H1 (cell line): ENCODE measurements around the gene PDYN. TPM values are rescaled to one million over a fixed set of nuclear protein-coding genes. Genes with fewer than 3 reads are reported as not detected.

Source experiments
- CTCF ChIA-PET: fragments of 300-600 bp; sonication (Branson Sonifier 250); formaldehyde crosslinking; loops from one replicate; lab custom pipeline; 2021; ENCODE audit not compliant: partially characterized antibody; lab: Charles Lee
- POLR2A ChIA-PET: fragments of 300-600 bp; sonication (Branson Sonifier 250); formaldehyde crosslinking; loops from one replicate; lab custom pipeline; 2021; ENCODE audit warnings: inconsistent platforms; ENCODE audit not compliant: partially characterized antibody; lab: Charles Lee
- DNase-seq, 2 experiments: peaks; one replicate each; pipeline versions ENCODE4 v3.0.0 to v3.0.0-alpha.2; 2010 to 2022; ENCODE audit warnings: low spot score in 2 of 2, low read depth in 1 of 2, mixed read lengths in 1 of 2
- FAIRE-seq: peaks from 2 replicates; lab custom pipeline; 2011; peaks lifted over from hg19 to GRCh38; lab: Jason Lieb, UNC
- H2AFZ ChIP-seq: 2 replicates; pipeline ENCODE4 v1.8.1; 2012; ENCODE audit warnings: low read length, inconsistent platforms
- H2AK5ac ChIP-seq: 2 replicates; pipeline ENCODE4 v1.6.1; 2013; ENCODE audit warnings: low read depth, low read length
- H2BK120ac ChIP-seq: replicated peaks from 2 replicates; pipeline ENCODE3; 2013; ENCODE audit warnings: low read depth, low read length, inconsistent platforms
- H2BK12ac ChIP-seq: 2 replicates; pipeline ENCODE4 v1.6.1; 2013; ENCODE audit warnings: low read depth, low read length
- H2BK15ac ChIP-seq: 2 replicates; pipeline ENCODE4 v1.6.1; 2013; ENCODE audit warnings: low read length
- H2BK20ac ChIP-seq: 2 replicates; pipeline ENCODE4 v1.6.1; 2013; ENCODE audit warnings: low read length
- H2BK5ac ChIP-seq: 2 replicates; pipeline ENCODE4 v1.6.1; 2013; ENCODE audit warnings: low read depth, low read length
- H3K14ac ChIP-seq: 2 replicates; pipeline ENCODE4 v1.6.1; 2013; ENCODE audit warnings: inconsistent platforms; ENCODE audit not compliant: insufficient read length
- H3K18ac ChIP-seq: 2 replicates; pipeline ENCODE4 v1.6.1; 2013; ENCODE audit warnings: low read length; ENCODE audit errors: extremely low read depth
- H3K23ac ChIP-seq: 2 replicates; pipeline ENCODE4 v1.6.1; 2013; ENCODE audit warnings: inconsistent platforms; ENCODE audit not compliant: insufficient read length
- H3K23me2 ChIP-seq: 2 replicates; pipeline ENCODE4 v1.6.1; 2013; ENCODE audit warnings: low read depth, low read length
- H3K27ac ChIP-seq: 2 replicates; pipeline ENCODE4 v1.6.1; 2011; ENCODE audit warnings: low read depth, low read length, inconsistent platforms
- H3K27me3 ChIP-seq, 4 experiments: replicated peaks in 1 of 4; 1 replicate in 1 of 4; 2 replicates in 3 of 4; pipeline versions ENCODE4 v1.6.1 to v1.8.1; 2011 to 2013; ENCODE audit warnings: low read length in 3 of 4, mild to moderate bottlenecking in 3 of 4, inconsistent platforms in 2 of 4, mixed read lengths in 2 of 4, moderate library complexity in 1 of 4; ENCODE audit not compliant: control insufficient read depth in 3 of 4, insufficient read depth in 3 of 4; ENCODE audit errors: extremely low read depth in 1 of 4
- H3K36me3 ChIP-seq, 4 experiments: 2 replicates each; pipeline versions ENCODE4 v1.6.1 to v1.8.1; 2011 to 2013; ENCODE audit warnings: mild to moderate bottlenecking in 4 of 4, low read length in 3 of 4, moderate library complexity in 2 of 4, control low read depth in 1 of 4, inconsistent platforms in 1 of 4; ENCODE audit not compliant: insufficient read depth in 4 of 4, control insufficient read depth in 2 of 4
- H3K4ac ChIP-seq: replicated peaks from 2 replicates; pipeline ENCODE3; 2013; ENCODE audit warnings: low read length, low read depth, mixed read lengths, inconsistent platforms; ENCODE audit not compliant: insufficient read length
- H3K4me1 ChIP-seq, 4 experiments: replicated peaks in 1 of 4; 1 replicate in 1 of 4; 2 replicates in 3 of 4; pipeline versions ENCODE4 v1.6.1 to v1.8.1; 2011 to 2013; ENCODE audit warnings: low read length in 3 of 4, inconsistent platforms in 2 of 4, mixed read lengths in 1 of 4; ENCODE audit not compliant: insufficient read depth in 4 of 4, control insufficient read depth in 3 of 4
- H3K4me2 ChIP-seq, 2 experiments: 2 replicates each; pipeline versions ENCODE4 v1.6.1 to v1.8.1; 2011 to 2013; ENCODE audit warnings: low read depth in 2 of 2, low read length in 2 of 2, control low read depth in 1 of 2, inconsistent platforms in 1 of 2, mild to moderate bottlenecking in 1 of 2; ENCODE audit not compliant: insufficient read depth in 1 of 2
- H3K4me3 ChIP-seq, 4 experiments: fragments of 200-600, 300-600 bp in 1 of 4; sonication (generic), shearing (Covaris generic), sonication (Bioruptor Twin) in 1 of 4; 2 replicates each; pipeline versions ENCODE4 v1.5.1 to v1.8.1; 2011 to 2016; ENCODE audit warnings: low read length in 4 of 4, low read depth in 3 of 4, control low read depth in 2 of 4, inconsistent platforms in 2 of 4, mild to moderate bottlenecking in 2 of 4, mixed read lengths in 1 of 4, moderate library complexity in 1 of 4; ENCODE audit not compliant: insufficient read depth in 2 of 4; ENCODE audit errors: extremely low read depth in 1 of 4
- H3K56ac ChIP-seq: replicated peaks from 2 replicates; pipeline ENCODE3; 2013; ENCODE audit warnings: low read depth, mild to moderate bottlenecking, mixed read lengths, low read length, inconsistent platforms; ENCODE audit not compliant: insufficient read length
- H3K79me1 ChIP-seq: 2 replicates; pipeline ENCODE4 v1.6.1; 2013; ENCODE audit warnings: low read depth, low read length, control low read depth
- H3K79me2 ChIP-seq, 2 experiments: 2 replicates each; pipeline versions ENCODE4 v1.6.1 to v1.8.1; 2012 to 2013; ENCODE audit warnings: low read length in 2 of 2, mild to moderate bottlenecking in 2 of 2, inconsistent platforms in 1 of 2; ENCODE audit not compliant: insufficient read depth in 2 of 2, control insufficient read depth in 1 of 2
- H3K9ac ChIP-seq, 4 experiments: replicated peaks in 1 of 4; 1 replicate in 1 of 4; 2 replicates in 3 of 4; pipeline versions ENCODE4 v1.6.1 to v1.8.1; 2011 to 2013; ENCODE audit warnings: low read depth in 3 of 4, low read length in 3 of 4, control low read depth in 2 of 4, mild to moderate bottlenecking in 2 of 4, moderate library complexity in 2 of 4, inconsistent platforms in 1 of 4; ENCODE audit errors: extremely low read depth in 1 of 4
- H3K9me3 ChIP-seq, 2 experiments: 2 replicates each; pipeline versions ENCODE4 v1.6.1 to v1.8.1; 2012 to 2013; ENCODE audit warnings: mild to moderate bottlenecking in 2 of 2, moderate library complexity in 2 of 2, control low read depth in 1 of 2, inconsistent platforms in 1 of 2, low read depth in 1 of 2, low read length in 1 of 2, mixed read lengths in 1 of 2; ENCODE audit not compliant: insufficient read depth in 2 of 2
- H4K20me1 ChIP-seq, 2 experiments: replicated peaks in 1 of 2; 2 replicates each; pipeline versions ENCODE3 to v1.8.1; 2011 to 2013; ENCODE audit warnings: inconsistent platforms in 2 of 2, low read length in 2 of 2, mild to moderate bottlenecking in 1 of 2; ENCODE audit not compliant: insufficient read depth in 2 of 2, control insufficient read depth in 1 of 2
- H4K5ac ChIP-seq: 2 replicates; pipeline ENCODE4 v1.6.1; 2013; ENCODE audit warnings: low read length, low read depth, mixed read lengths, inconsistent platforms; ENCODE audit not compliant: insufficient read length
- H4K8ac ChIP-seq: 2 replicates; pipeline ENCODE4 v1.8.0; 2013; ENCODE audit warnings: mild to moderate bottlenecking, moderate library complexity, low read length, inconsistent platforms; ENCODE audit not compliant: insufficient read depth; ENCODE audit errors: extremely low read depth
- H4K91ac ChIP-seq: replicated peaks from 2 replicates; pipeline ENCODE3; 2013; ENCODE audit warnings: low read length, mixed read lengths, inconsistent platforms; ENCODE audit not compliant: insufficient read length
- ATF2 ChIP-seq: IDR thresholded peaks from 2 replicates; pipeline ENCODE4 v1.6.1; 2012; ENCODE audit warnings: low read length, inconsistent platforms
- BCL11A ChIP-seq, 2 experiments: IDR thresholded peaks; one replicate each; pipeline ENCODE4 v1.6.1; 2011; ENCODE audit warnings: low read depth in 2 of 2, low read length in 2 of 2, mild to moderate bottlenecking in 2 of 2
- CBX5 ChIP-seq: fragments of 300-800, 300-1000 bp; sonication (generic); IDR thresholded peaks from 2 replicates; pipeline ENCODE4 v1.7.1; 2016; ENCODE audit warnings: antibody characterized with exemption, low read length, low read depth
- EP300 ChIP-seq, 2 experiments: IDR thresholded peaks; 1 replicate in 1 of 2; 2 replicates in 1 of 2; pipeline ENCODE4 v1.6.1; 2011 to 2012; ENCODE audit warnings: low read depth in 2 of 2, low read length in 2 of 2, mild to moderate bottlenecking in 2 of 2, borderline replicate concordance in 1 of 2, inconsistent platforms in 1 of 2, moderate library complexity in 1 of 2
- FOSL1 ChIP-seq: IDR thresholded peaks from 2 replicates; pipeline ENCODE4 v1.6.1; 2011; ENCODE audit warnings: mild to moderate bottlenecking, low read depth, low read length, moderate library complexity; ENCODE audit not compliant: insufficient read depth
- KDM5A ChIP-seq: fragments of 200-600 bp; IDR thresholded peaks from 2 replicates; pipeline ENCODE4 v1.7.1; 2012; ENCODE audit warnings: mild to moderate bottlenecking, low read length, inconsistent platforms, mixed read lengths
- PHF8 ChIP-seq: fragments of 200-600 bp; sonication (generic); conservative IDR thresholded peaks from 2 replicates; pipeline ENCODE4 v1.7.1; 2012; ENCODE audit warnings: low read depth, mild to moderate bottlenecking, inconsistent platforms, low read length, moderate library complexity
- POLR2A ChIP-seq, 2 experiments: IDR thresholded peaks; 1 replicate in 1 of 2; 2 replicates in 1 of 2; pipeline ENCODE4 v1.6.1; 2011; ENCODE audit warnings: low read depth in 2 of 2, low read length in 2 of 2, mild to moderate bottlenecking in 2 of 2; ENCODE audit errors: control extremely low read depth in 1 of 2
- POLR2AphosphoS5 ChIP-seq: IDR thresholded peaks from 2 replicates; pipeline ENCODE4 v1.6.1; 2011; ENCODE audit warnings: low read depth, low read length
- SRF ChIP-seq: IDR thresholded peaks from 2 replicates; pipeline ENCODE4 v1.6.1; 2011; ENCODE audit warnings: mild to moderate bottlenecking, low read depth, low read length, moderate library complexity
- TCF12 ChIP-seq: IDR thresholded peaks from 2 replicates; pipeline ENCODE4 v1.6.1; 2011; ENCODE audit warnings: low read depth, mild to moderate bottlenecking, low read length
- YY1 ChIP-seq: IDR thresholded peaks from 2 replicates; pipeline ENCODE4 v1.6.1; 2011; ENCODE audit warnings: low read depth, mild to moderate bottlenecking, low read length
- ZNF274 ChIP-seq: IDR thresholded peaks from 2 replicates; pipeline ENCODE4 v1.7.0; 2012; ENCODE audit warnings: low read length, borderline replicate concordance; ENCODE audit errors: extremely low read depth
- WGBS, 2 experiments: shearing (Covaris generic) in 1 of 2; methylation state at CpG; one replicate each; pipeline versions ENCODE4 v1.1.6 to v1.1.7; 2013 to 2015; ENCODE audit warnings: low lambda C conversion rate in 2 of 2, mixed read lengths in 2 of 2, inconsistent platforms in 1 of 2, low coverage in 1 of 2, missing lambda C conversion rate in 1 of 2; ENCODE audit not compliant: insufficient replicate concordance in 2 of 2, insufficient coverage in 1 of 2, insufficient read length in 1 of 2; ENCODE audit errors: extremely low coverage in 1 of 2, missing lambda C conversion rate in 1 of 2; 5-methylcytosine and 5-hydroxymethylcytosine counted together
- polyA plus RNA-seq, 7 experiments: library from polyadenylated mRNA; depleted of rRNA in 3 of 7; stranded (reverse) in 5 of 7; unstranded in 2 of 7; fragments of >200 nt in 5 of 7; fragments of 200-250 nt in 2 of 7; gene quantifications; 1 replicate in 5 of 7; 2 replicates in 1 of 7; 4 replicates in 1 of 7; pipeline versions ENCODE4 v1.2.1 to v1.2.3, GENCODE V29; 2011 to 2013; ENCODE audit warnings: missing spikeins in 2 of 7, mixed read lengths in 2 of 7
- total RNA-seq: library from RNA; stranded (reverse); fragmentation: NEBNext Ultra II Directional; extraction: Animal tissue kit (Norgen Biotek cat#: 25700); gene quantifications from 2 replicates; pipeline ENCODE4 v1.2.1, GENCODE V29; 2021

The PDYN gene
- total and polyA plus RNA-seq, 2 of the 8 experiments (the other 6 are each of a cell fraction or from before 2014, with no cell fraction given): 0.54 to 0.60 TPM

GRCh38 chr20:1987826-1988225 lies 6.0 kb downstream of the PDYN start:
- FAIRE-seq: no peak
- CTCF ChIA-PET: interaction anchor here (0.5 to 1.6 kb wide), 6 partner anchors 18 to 192 kb away, joined by 3 to 4 read pairs (median 3); no protein-coding TSS in a partner anchor
- TF ChIP-seq BCL11A (IDR thresholded peaks at IDR 0.05; ENCODE audit: low read depth in 2 of 2, low read length in 2 of 2) (no peak), PHF8 (no peak), POLR2A (IDR thresholded peaks at IDR 0.05; ENCODE audit: control extremely low read depth in 1 of 2, low read depth in 2 of 2, low read length in 2 of 2) (no peak), POLR2AphosphoS5 (no peak), ATF2 (no peak), YY1 (no peak), FOSL1 (no peak), EP300 (IDR thresholded peaks at IDR 0.05; ENCODE audit: borderline replicate concordance in 1 of 2, low read depth in 2 of 2, low read length in 2 of 2) (no peak), CBX5 (no peak), TCF12 (no peak), SRF (no peak), KDM5A (no peak), ZNF274 (no peak)

More at GRCh38 chr20:1987826-1988225, 6.0 kb downstream of the PDYN start:
- Histone ChIP-seq H3K9ac (no peak overlapping the region), H4K20me1 (no peaks in the 10 kb centered on the region), H2BK120ac (no peak overlapping the region), H4K8ac (no peak overlapping the region), H2BK5ac (no peak overlapping the region), H3K23me2 (no peaks in the 10 kb centered on the region), H3K4me3 (no peak overlapping the region), H4K5ac (no peak overlapping the region), H3K79me1 (no peaks in the 10 kb centered on the region), H3K56ac (no peak overlapping the region), H3K9me3 (no peaks in the 10 kb centered on the region), H2AK5ac (no peak overlapping the region), H3K27ac (no peak overlapping the region), H3K79me2 (no peaks in the 10 kb centered on the region), H3K4ac (no peak overlapping the region), H2BK15ac (no peak overlapping the region), H3K14ac (no peak overlapping the region), H3K4me1 (peaks cover 2 to 12% (median 6%) of the 10 kb centered on the region in 4 experiments; a peak in 6 of 7 replicates), H3K4me2 (no peak overlapping the region), H3K23ac (no peak overlapping the region), H2BK20ac (no peak overlapping the region), H3K27me3 (peaks cover 0 to 3% (median 0%) of the 10 kb centered on the region in 4 experiments; a peak in 1 of 7 replicates), H3K36me3 (no peaks in the 10 kb centered on the region), H2BK12ac (no peak overlapping the region), H2AFZ (no peak overlapping the region), H3K18ac (no peak overlapping the region), H4K91ac (no peak overlapping the region)
- DNase-seq: no peak
- 92% methylated on average over 3 of the region's 3 CpGs; no CpG with 5 or more reads in 1 of the 2 experiments for WGBS, 2 experiments
- POLR2A ChIA-PET: interaction anchor here (1.9 kb wide), 1 partner anchor 115 kb away, joined by 4 read pairs; no protein-coding TSS in a partner anchor
